Stimulated activated CD4-positive, alpha-beta T cell treated with anti-CD3 and anti-CD28 coated beads, Interleukin-12 subunit alpha, Interleukin-12 subunit beta, amount 100 ng/mL, for 24 hours (primary cell): ENCODE data around the gene PCID2.

Source experiments
- DNase-seq, 2 experiments: peaks; one replicate each; pipeline ENCODE4 v3.0.0-alpha.2; 2020; ENCODE audit warnings: low read depth in 2 of 2

Gene PCID2

DNA sequence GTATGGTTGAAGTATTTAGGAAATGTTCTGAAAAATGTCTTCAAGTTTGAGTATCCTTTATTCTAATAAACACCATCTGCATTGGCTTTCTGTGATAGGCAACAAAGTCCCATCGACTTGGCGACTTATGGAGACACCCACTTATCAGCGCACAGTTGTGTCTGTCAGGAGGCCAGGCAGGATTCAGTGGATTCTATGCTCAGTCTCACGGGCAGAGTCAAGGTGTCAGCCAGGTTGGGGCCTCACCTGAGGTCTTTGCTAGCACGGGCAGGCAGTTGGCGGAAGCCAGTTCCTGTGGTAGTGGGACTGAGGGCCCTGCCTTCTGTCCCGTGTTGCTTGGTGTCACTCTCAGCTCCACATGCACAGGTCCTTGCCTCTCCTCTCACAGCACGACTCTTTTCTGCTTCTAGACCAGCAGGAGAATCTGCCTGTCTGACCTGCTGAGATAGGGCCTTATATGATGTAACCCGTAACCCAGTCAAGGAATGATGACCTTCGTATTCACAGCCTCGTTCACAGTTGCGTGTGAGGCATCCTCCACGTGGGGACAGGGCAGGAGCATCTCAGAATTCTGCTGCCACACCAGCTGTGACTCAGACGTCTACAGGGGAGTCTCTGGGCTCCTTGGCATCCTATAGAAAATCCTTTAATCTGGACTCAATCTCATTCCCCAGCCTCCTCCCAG, 10.9 kb upstream of the PCID2 start:
- DNase-seq, result no peak

- DNase-seq, result no peak
These were observed 10.1 kb upstream of the PCID2 start for GRCh38 chr13:113218586-113218985.

DNA sequence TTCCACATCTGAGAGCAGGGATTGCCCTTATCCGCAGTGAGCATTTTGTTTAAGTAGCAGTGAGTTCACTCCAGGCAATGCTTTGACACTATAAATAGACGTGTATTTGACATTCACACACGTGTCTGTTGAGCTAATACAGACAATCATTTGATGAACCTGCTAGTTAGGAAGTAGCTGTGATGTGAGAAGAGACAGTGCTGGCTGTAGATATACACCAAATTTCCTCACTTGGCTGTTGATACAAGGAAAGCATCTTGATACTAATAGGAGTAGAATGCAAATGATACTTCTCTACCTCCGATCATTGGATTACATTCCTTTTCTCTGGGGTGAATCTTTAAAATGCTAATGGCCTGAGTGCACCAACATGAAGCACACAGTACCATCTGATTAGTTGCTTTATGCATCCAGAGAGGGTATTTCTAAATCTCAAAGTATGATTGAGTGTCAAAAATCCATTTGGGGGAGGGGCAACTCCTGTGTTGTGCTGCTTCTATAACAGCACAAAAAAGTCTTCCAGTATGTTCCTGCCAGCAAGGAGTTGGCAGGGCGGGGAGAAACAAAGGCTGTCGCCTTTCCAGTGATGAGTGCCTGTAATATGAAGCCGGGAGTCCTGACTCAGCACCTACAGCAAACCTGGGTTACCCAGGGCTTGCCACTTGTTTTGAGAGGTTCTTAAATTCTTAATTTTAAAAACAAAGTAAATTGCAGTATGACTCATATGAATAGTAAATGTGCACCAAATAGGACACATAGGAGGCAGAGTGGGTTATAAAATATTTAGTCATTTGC, 8.0 kb upstream of the PCID2 start:
- DNase-seq, result no peak

DNA sequence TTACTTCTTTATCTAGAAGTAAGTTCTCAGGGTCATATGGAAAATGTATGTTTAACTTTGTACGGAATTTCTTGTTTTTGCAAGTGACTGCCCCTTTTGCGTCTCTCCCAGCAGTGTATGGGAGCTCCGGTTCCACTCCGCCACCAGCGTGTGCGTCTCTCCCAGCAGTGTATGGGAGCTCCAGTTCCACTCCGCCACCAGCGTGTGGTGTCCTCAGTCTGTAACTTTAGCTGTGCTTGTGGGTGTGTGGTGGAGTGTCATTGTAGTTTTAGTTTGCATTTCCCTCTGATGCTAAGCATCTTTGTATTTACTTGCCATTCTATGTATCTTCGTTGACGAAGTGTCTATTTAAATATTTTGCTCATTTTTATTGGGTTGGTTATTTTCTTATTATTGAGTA, 3.3 kb upstream of the PCID2 start:
- DNase-seq, result no peak

DNA sequence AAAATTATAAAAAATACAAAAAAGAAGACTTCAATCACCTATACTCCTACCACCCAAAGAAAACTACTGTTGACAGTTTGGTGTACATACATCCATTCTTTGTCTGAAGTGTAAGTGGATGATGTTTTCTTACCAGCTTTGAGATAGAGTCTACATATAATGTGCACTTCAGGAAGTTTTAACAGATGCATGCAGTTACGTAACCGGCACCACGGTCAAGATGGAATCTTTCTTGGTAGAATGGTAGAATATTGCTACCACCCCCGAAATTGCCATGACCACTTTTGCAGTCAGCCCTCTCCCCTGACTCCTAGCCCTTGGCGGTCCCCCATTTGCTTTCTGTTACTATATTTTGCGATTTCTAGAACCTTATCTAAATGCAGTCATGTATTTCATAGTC, 2.4 kb upstream of the PCID2 start:
- no peak for DNase-seq

DNA sequence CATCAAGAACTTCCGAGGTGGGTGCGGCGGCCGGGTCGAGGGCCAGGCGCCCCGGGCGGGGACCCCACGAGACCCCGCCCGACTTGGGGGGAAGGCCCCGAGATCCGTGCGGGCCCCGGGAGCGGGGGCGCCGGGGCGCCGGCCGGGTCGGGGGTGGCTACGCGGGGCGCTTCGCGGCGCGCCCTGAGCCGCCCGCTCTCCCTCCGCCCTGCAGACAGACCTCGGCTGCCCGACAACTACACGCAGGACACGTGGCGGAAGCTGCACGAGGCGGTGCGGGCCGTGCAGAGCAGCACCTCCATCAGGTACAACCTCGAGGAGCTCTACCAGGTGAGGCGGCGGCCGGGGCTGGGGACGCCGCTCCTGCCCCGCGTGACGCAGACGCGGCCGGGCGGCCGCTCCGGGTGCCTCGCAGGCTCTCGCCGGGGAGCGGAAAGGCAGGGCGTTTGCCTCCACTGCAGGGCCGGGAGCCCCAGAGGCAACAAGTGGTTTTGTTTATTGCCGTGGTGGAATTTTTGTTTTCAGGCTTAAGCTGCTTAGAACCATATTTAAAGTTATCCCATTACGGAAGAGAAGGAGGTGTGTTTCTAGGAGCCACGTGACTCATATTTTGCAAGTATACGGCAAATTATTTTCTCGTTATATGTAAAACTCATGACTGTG, 1.4 kb upstream of the PCID2 start:
- peak; percentile 43 to 44 for DNase-seq

GRCh38 chr13:113209336-113209758, 878 bp upstream of the PCID2 start, which contains the start of gene CUL4A:
CUL4A (plus strand) TSS chr13:113209613; CDS start chr13:113209628, 15 bp downstream.
- peak; percentile 53 to 69 for DNase-seq

- no peak for DNase-seq
These were observed 514 bp downstream of the PCID2 start for GRCh38 chr13:113207890-113208420.

DNA sequence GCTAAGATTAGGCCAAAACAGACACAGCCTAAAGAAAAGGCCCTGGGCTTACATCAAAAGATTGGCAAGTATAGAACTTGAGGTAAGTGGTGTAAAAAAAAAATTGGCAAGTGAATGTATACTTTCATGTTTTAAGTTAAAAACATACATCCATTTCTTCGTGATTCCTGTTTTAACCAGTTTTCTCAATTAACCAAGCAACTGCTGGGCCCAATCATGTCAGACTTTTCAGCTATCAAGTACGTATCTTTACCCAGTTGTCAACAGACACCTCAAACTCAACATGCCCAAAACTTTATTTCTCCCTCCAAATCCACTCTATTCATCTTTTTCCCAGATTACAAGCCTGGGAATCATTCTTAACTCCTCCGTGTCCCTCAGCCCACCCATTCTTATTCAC, 1.0 kb downstream of the PCID2 start:
- DNase-seq, result no peak

DNA sequence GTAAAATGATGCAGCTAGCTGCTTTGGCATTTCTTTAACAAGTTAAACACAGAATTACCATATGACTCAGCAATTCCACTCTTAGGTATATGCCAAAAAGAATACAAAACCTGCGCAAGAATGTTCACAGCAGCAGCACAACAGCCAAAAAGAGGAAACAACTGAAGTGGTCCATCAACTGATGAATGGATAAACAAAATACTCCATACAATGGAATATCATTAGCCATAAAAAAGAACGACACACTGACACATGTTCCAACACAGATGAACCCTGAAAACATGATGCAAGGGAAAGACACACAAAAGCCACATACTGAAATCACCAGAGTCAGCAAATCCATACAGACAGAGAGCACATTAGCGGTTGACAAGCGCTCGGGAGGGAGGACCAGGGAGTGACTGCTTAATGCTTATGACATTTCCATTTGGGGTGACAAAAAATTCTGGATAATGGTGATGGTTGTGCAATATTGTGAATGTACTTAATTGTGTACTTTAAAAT, 3.0 kb downstream of the PCID2 start:
- no peak for DNase-seq

DNA sequence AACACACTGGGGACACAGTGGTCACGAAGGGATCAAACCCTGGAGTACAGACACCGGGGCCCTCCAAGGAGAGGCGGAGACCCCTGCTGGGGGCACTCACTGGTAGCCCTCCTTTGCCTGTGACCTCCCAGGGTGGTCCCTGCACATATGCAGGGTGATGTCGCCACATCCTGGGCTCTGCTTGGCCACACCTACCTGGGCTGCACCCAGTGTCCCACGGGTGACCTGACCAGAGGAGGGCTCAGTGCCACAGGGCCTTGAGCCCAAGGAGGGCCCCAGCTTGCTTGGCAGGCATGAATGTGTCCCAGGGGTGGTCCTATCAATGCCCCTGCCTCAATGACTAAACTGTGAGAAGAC, 4.1 kb downstream of the PCID2 start:
- DNase-seq, result no peak

DNA sequence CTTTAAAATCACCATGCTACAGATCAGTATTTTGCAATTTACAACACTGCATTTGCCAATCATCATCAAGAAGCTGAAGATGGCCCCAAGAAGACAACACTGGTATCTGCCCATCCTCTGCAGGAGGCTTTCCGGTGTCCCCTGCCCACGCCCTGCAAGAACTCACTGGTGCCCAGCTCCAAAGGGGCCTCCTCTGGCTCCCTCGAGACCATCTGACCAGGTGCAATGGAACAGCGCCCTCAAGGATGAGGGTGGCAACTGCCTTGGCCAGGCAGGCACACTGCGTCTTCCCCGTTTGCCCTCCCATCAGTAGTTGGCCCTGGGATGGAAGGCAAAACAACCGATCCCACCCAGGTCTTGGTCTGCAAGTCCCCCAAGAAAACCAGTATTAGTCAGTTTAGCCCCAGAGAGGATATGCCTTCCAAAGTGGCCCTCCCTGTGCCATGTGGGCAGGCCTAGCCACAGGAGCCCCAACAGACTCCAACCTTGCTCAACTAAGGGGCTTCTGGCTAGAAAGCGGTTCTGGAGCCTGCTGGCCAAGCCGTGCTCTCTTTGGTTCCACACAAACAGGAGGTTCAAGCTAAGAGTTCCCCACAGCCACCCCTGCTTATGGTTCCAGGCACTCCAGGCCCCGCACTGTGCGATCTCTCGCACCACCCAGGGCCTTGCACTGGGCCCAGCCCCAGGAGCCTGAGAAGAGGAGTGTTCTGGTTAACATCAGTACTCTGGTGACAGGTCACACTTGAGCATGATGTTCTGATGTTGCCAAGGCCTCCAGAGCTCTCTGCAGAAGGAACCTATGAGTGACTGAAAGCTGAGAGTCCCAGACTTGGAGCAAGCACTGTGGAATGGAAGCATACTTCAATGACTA, 4.7 kb downstream of the PCID2 start:
- no peak for DNase-seq

- DNase-seq, result no peak
These were observed 5.6 kb downstream of the PCID2 start for GRCh38 chr13:113202912-113203311.

GRCh38 chr13:113201815-113202214, 6.7 kb downstream of the PCID2 start:
- DNase-seq, result no peak

- DNase-seq, result no peak
These were observed 11.3 kb downstream of the PCID2 start for GRCh38 chr13:113196970-113197737.

DNA sequence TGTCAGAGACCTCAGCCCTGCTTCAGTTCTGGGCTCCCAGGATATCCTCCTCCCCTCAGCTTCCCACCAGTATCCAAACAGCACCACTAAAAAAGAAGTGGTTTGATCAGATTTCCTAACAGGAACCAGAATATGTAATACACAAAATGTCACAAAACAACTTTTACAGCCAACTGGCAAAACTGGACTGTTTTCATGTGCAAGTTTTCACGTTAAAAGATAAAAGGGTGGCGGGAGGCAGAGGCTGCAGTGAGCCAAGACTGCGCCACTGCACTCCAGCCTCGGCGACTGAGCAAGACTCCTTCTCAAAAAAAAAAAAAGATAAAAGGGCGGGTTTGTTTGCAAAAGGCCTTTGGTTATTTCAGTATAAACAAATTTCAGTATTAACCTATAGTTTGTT, 13.1 kb downstream of the PCID2 start:
- no peak for DNase-seq

DNA sequence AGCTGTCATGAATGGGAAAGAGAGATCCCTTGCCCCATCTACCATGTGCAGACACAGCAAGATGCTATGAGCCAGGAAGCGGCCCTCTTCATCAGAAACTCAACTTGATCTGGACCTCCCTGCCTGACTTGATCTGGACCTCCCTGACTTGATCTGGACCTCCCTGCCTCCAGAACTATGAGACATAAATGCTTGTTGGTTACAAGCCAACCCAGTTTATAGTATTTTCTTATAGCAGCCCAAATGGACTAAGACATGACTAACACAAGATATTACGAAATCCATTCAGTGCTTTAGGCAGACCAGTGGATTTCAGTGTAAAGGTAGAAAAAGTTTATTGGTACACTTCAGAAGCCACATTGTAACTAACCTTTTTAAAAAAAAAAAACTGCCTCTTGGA, 15.6 kb downstream of the PCID2 start:
- no peak for DNase-seq

DNA sequence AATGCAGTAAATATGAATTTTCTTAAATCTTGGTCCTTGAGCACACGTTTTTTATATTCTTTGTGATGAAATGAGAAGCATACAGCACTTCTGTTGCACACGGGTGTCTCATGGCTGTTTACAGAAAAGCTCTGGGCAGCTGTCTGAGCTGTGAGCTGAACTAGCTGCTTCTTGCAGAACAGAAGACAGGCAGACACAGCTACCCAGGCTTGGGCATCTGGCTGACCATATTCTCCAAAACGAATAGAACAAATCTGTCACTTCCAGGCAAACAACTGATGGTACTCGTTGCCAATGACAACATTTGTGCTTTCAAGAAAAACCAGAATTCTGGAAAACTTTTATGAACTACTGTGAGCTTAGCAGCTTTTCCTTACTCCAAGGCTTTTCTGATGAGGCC, 16.2 kb downstream of the PCID2 start:
- no peak for DNase-seq

DNA sequence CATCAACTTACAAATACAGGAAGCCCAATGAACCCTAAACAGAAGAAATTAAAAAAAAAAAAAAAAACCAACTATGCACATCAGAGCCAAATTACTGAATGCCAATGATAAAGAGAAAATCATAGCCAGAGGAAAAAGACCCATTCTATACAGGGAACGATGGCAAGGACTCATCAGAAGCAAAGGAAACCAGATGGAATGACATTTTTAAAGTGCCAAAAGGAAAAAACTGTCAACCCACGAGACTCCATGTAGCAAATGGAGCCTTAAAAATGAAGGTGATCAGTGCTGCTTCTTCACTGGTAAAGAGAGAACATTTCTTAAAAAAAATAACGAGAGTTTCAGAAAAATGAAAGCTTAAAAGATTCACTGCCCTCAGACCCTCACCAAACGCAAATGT, 18.3 kb downstream of the PCID2 start:
- no peak for DNase-seq

DNA sequence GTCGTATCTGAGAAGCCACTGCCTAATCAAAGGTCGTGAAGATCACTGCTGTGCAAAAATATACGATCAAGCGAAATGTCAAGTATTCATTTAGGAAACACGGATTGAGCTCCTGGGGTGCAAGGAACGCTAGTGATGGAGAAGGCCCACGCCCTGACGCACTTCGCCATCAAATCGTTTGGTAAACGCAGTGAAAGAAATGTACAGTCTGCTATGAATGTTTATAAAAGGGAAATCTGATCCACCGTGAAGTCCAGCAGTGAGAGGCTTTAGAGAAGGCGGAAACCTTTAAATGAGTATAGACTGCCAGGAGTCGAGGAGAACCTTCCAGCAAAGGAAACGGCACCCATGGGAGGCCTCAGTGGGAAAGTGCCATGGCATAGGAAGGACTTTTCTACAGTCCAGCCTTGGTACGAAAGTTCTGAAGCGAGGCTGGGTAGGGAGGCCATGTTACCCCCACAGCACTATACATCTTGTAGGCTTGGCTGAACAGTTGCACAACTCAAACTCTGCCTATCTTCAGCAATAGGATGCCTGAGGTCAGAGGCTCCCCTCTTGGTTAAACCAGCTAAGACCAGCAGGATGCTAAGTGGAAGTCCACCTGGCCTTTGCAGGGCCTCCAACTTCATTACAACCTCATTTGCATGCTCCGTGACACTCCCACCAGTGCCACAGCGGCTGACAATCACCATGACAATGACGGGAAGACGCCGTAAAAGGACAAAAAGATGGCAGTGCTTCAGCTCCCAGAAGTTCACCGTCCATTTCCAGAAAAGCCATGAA, 20.4 kb downstream of the PCID2 start:
- DNase-seq, result no peak
